B cell (primary cell): ENCODE data around the gene BARX1. TPM values are rescaled to one million over a fixed set of nuclear protein-coding genes. Genes with fewer than 3 reads are reported as not detected.

Experiments
- ATAC-seq: fragments of 200-7000 bp; cut with Tn5 transposase; one replicate; pipeline ENCODE4 v1.10.0; 2021; ENCODE audit warnings: low read depth, mild to moderate bottlenecking, moderate number of reproducible peaks, moderate library complexity
- CTCF ChIA-PET: fragments of 350-600 bp; sonication (Branson Sonifier 250); formaldehyde crosslinking; loops from one replicate; lab custom pipeline; 2021; ENCODE audit warnings: antibody characterized with exemption, inconsistent platforms; lab: Charles Lee
- POLR2A ChIA-PET: fragments of 350-600 bp; sonication (Branson Sonifier 250); formaldehyde crosslinking; loops from one replicate; lab custom pipeline; 2021; ENCODE audit warnings: antibody characterized with exemption; lab: Charles Lee
- DNase-seq: peaks from one replicate; pipeline ENCODE4 v3.0.0; 2013
- H2AFZ ChIP-seq: 2 replicates; pipeline ENCODE4 v1.6.1; 2012; ENCODE audit warnings: mild to moderate bottlenecking, low read depth, low read length; ENCODE audit not compliant: insufficient read depth, poor library complexity, severe bottlenecking
- H3K27ac ChIP-seq, 2 donors: 1 replicate in 1 of 2; 2 replicates in 1 of 2; pipeline ENCODE4 v1.5.1; 2012 to 2013; ENCODE audit warnings: low read length in 2 of 2, mild to moderate bottlenecking in 2 of 2, moderate library complexity in 1 of 2
- H3K27me3 ChIP-seq, 4 experiments: fragments of 200-600 bp in 1 of 4; sonication (generic) in 1 of 4; replicated peaks in 1 of 4; 1 replicate in 2 of 4; 2 replicates in 2 of 4; pipeline versions ENCODE4 v1.6.1 to v1.7.0; 2013 to 2016; ENCODE audit warnings: low read length in 3 of 4, mild to moderate bottlenecking in 2 of 4, mixed read lengths in 1 of 4, moderate library complexity in 1 of 4; ENCODE audit not compliant: insufficient read depth in 4 of 4, control insufficient read depth in 3 of 4; ENCODE audit errors: control extremely low read depth in 1 of 4
- H3K36me3 ChIP-seq, 2 experiments: replicated peaks in 1 of 2; 1 replicate in 1 of 2; 2 replicates in 1 of 2; pipeline versions ENCODE4 v1.6.1 to v1.7.1; 2013; ENCODE audit warnings: low read length in 1 of 2; ENCODE audit not compliant: insufficient read depth in 2 of 2, control insufficient read depth in 1 of 2; ENCODE audit errors: control extremely low read depth in 1 of 2, extremely low read depth in 1 of 2
- H3K4me1 ChIP-seq, 2 donors: fragments of 200-600 bp in 1 of 2; sonication (generic) in 1 of 2; 1 replicate in 1 of 2; 2 replicates in 1 of 2; pipeline versions ENCODE4 v1.5.1 to v1.6.1; 2013 to 2017; ENCODE audit warnings: low read length in 2 of 2; ENCODE audit not compliant: control insufficient read depth in 2 of 2, insufficient read depth in 2 of 2
- H3K4me2 ChIP-seq: replicated peaks from 2 replicates; pipeline ENCODE3; 2012; ENCODE audit warnings: mild to moderate bottlenecking, low read depth, low read length; ENCODE audit not compliant: poor library complexity, severe bottlenecking
- H3K4me3 ChIP-seq, 5 experiments: fragments of 200-600 bp in 1 of 5; sonication (generic) in 1 of 5; 1 replicate in 3 of 5; 2 replicates in 2 of 5; pipeline versions ENCODE4 v1.5.1 to v1.7.0; 2011 to 2016; ENCODE audit warnings: low read length in 4 of 5, mild to moderate bottlenecking in 4 of 5, low read depth in 2 of 5, control low read depth in 1 of 5, moderate library complexity in 1 of 5; ENCODE audit not compliant: insufficient read depth in 1 of 5; ENCODE audit errors: control extremely low read depth in 1 of 5, extremely low read depth in 1 of 5
- H3K79me2 ChIP-seq: fragments of 200-600 bp; sonication (generic); one replicate; pipeline ENCODE4 v1.6.0; 2016; ENCODE audit warnings: low read length; ENCODE audit not compliant: control insufficient read depth, insufficient read depth
- H3K9ac ChIP-seq: fragments of 200-600 bp; sonication (generic); 2 replicates; pipeline ENCODE4 v1.6.1; 2017; ENCODE audit warnings: mild to moderate bottlenecking, low read length, moderate library complexity
- H3K9me3 ChIP-seq, 3 donors: one replicate each; pipeline versions ENCODE4 v1.6.1 to v1.7.1; 2013; ENCODE audit warnings: low read length in 2 of 3; ENCODE audit not compliant: control insufficient read depth in 2 of 3, insufficient read depth in 1 of 3; ENCODE audit errors: control extremely low read depth in 1 of 3
- H4K20me1 ChIP-seq: 2 replicates; pipeline ENCODE4 v1.6.0; 2012; ENCODE audit warnings: mild to moderate bottlenecking, low read length; ENCODE audit not compliant: insufficient read depth, control insufficient read depth, poor library complexity, severe bottlenecking
- H3K27ac Mint-ChIP-seq: one replicate; pipeline ENCODE4 v1.8.0; 2021; ENCODE audit warnings: mixed read lengths
- H3K27me3 Mint-ChIP-seq: one replicate; pipeline ENCODE4 v1.8.0; 2021; ENCODE audit warnings: mixed read lengths
- H3K4me1 Mint-ChIP-seq: one replicate; pipeline ENCODE4 v1.8.0; 2021; ENCODE audit warnings: mixed read lengths
- H3K4me3 Mint-ChIP-seq: one replicate; pipeline ENCODE4 v1.8.0; 2021; ENCODE audit warnings: mixed read lengths
- H3K9me3 Mint-ChIP-seq: one replicate; pipeline ENCODE4 v1.8.0; 2022; ENCODE audit warnings: mixed read lengths; ENCODE audit not compliant: insufficient read depth
- EZH2 ChIP-seq: IDR thresholded peaks from 2 replicates; pipeline ENCODE4 v1.6.1; 2012; ENCODE audit warnings: borderline replicate concordance, low read depth, mild to moderate bottlenecking, moderate library complexity, low read length; ENCODE audit not compliant: insufficient read depth, poor library complexity, severe bottlenecking
- WGBS: methylation state at CpG from one replicate; pipeline ENCODE4 v1.1.5; 2013; ENCODE audit warnings: missing lambda C conversion rate; ENCODE audit not compliant: insufficient coverage; 5-methylcytosine and 5-hydroxymethylcytosine counted together
- intact Hi-C: fragments of 100-400 bp; cut with micrococcal nuclease; formaldehyde crosslinking; loops from one replicate; pipeline ENCODE4 v1.10.0; 2022
- polyA plus RNA-seq: library from polyadenylated mRNA; depleted of rRNA; stranded (reverse); fragments of >200 nt; gene quantifications from 2 replicates; pipeline ENCODE4 v1.2.3, GENCODE V29; 2012
- total RNA-seq, 2 donors: library from RNA; stranded (reverse); fragments of 120-200 nt in 1 of 2; gene quantifications; 1 replicate in 1 of 2; 2 replicates in 1 of 2; pipeline versions ENCODE4 v1.2.3 to v1.2.4, GENCODE V29; 2013 to 2022
- TF ChIP-seq, protein P1 (sequence below): fragments of 200-600 bp; IDR thresholded peaks from one replicate; pipeline ENCODE4 v1.8.0; 2022; ENCODE audit warnings: antibody characterized with exemption, mild to moderate bottlenecking

BARX1 gene
- total and polyA plus RNA-seq, 2 donors (not counting 1 experiment from before 2014, with no cell fraction given): not detected

- POLR2A ChIA-PET: no interaction called here
- TF ChIP-seq, protein P1, sequence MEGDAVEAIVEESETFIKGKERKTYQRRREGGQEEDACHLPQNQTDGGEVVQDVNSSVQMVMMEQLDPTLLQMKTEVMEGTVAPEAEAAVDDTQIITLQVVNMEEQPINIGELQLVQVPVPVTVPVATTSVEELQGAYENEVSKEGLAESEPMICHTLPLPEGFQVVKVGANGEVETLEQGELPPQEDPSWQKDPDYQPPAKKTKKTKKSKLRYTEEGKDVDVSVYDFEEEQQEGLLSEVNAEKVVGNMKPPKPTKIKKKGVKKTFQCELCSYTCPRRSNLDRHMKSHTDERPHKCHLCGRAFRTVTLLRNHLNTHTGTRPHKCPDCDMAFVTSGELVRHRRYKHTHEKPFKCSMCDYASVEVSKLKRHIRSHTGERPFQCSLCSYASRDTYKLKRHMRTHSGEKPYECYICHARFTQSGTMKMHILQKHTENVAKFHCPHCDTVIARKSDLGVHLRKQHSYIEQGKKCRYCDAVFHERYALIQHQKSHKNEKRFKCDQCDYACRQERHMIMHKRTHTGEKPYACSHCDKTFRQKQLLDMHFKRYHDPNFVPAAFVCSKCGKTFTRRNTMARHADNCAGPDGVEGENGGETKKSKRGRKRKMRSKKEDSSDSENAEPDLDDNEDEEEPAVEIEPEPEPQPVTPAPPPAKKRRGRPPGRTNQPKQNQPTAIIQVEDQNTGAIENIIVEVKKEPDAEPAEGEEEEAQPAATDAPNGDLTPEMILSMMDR: no peak
- no peak for TF ChIP-seq EZH2
- Mint-ChIP-seq H3K27me3 (peaks cover 38% of the 10 kb centered on the region), H3K4me3 (no peak overlapping the region), H3K9me3 (peaks cover 11% of the 10 kb centered on the region), H3K27ac (no peak overlapping the region), H3K4me1 (no peaks in the 10 kb centered on the region)
- H3K36me3 ChIP-seq: no peaks in the 10 kb centered on the region
- intact Hi-C loops: no loop called here
- WGBS: no CpG with 5 or more reads among the region's 3 CpGs
- H3K79me2 ChIP-seq: no peaks in the 10 kb centered on the region
- CTCF ChIA-PET: interaction anchor here (0.7 kb wide), 1 partner anchor 120 kb away, joined by 3 read pairs; no protein-coding TSS in a partner anchor
- no peak for DNase-seq
- no peak overlapping the region for H3K27ac ChIP-seq
- H4K20me1 ChIP-seq: no peaks in the 10 kb centered on the region
- no peaks in the 10 kb centered on the region for H3K4me1 ChIP-seq
- no peak overlapping the region for H3K4me3 ChIP-seq
- no peak for ATAC-seq
- peaks cover 0 to 19% (median 0%) of the 10 kb centered on the region in 3 donors for H3K9me3 ChIP-seq
- H3K9ac ChIP-seq: no peak overlapping the region
- H3K27me3 ChIP-seq: peaks cover 0 to 14% (median 3%) of the 10 kb centered on the region in 4 experiments
- H2AFZ ChIP-seq: no peak overlapping the region
- H3K4me2 ChIP-seq: no peak overlapping the region
Measured at GRCh38 chr9:93969328-93969661, 14.1 kb upstream of the BARX1 start.

GRCh38 chr9:93968451-93969327 is 13.5 kb upstream of the BARX1 start:
- no peak for DNase-seq
- H3K79me2 ChIP-seq: no peaks in the 10 kb centered on the region
- H2AFZ ChIP-seq: no peak overlapping the region
- ChIA-PET CTCF (no interaction called here), POLR2A (no interaction called here)
- Mint-ChIP-seq H3K9me3 (peaks cover 11% of the 10 kb centered on the region), H3K4me3 (no peak overlapping the region), H3K4me1 (no peaks in the 10 kb centered on the region), H3K27me3 (peaks cover 41% of the 10 kb centered on the region), H3K27ac (no peak overlapping the region)
- peaks cover 0 to 20% (median 3%) of the 10 kb centered on the region in 4 experiments for H3K27me3 ChIP-seq
- H3K9ac ChIP-seq: no peak overlapping the region
- H3K27ac ChIP-seq: no peak overlapping the region
- no peak for TF ChIP-seq EZH2
- TF ChIP-seq, protein P1: no peak
- intact Hi-C loops: no loop called here
- peaks cover 0 to 19% (median 0%) of the 10 kb centered on the region in 3 donors for H3K9me3 ChIP-seq
- ATAC-seq: no peak
- H3K4me1 ChIP-seq: no peaks in the 10 kb centered on the region
- no peaks in the 10 kb centered on the region for H4K20me1 ChIP-seq
- no peak overlapping the region for H3K4me3 ChIP-seq
- 95% methylated on average over 21 of the region's 25 CpGs for WGBS
- H3K4me2 ChIP-seq: no peak overlapping the region
- no peaks in the 10 kb centered on the region for H3K36me3 ChIP-seq
